LNCAP (cell line): ENCODE measurements around the gene DENND1C.

ENCODE experiments used
- CTCF ChIP-seq: fragments of 450-650 bp; IDR thresholded peaks from 2 replicates; pipeline ENCODE4 v1.5.1; 2017; ENCODE audit warnings: mild to moderate bottlenecking

The DENND1C gene

GRCh38 chr19:6479836-6480398 lies 1.7 kb downstream of the DENND1C start:
- TF ChIP-seq CTCF, result no peak

GRCh38 chr19:6478815-6479214 lies 2.8 kb downstream of the DENND1C start:
- TF ChIP-seq CTCF, result no peak

GRCh38 chr19:6476896-6477431 lies 4.6 kb downstream of the DENND1C start:
- no peak for TF ChIP-seq CTCF

- TF ChIP-seq CTCF, result no peak
Observed at GRCh38 chr19:6476155-6476895, 5.3 kb downstream of the DENND1C start.

- no peak for TF ChIP-seq CTCF
Observed at GRCh38 chr19:6475321-6476108, 6.1 kb downstream of the DENND1C start.

- no peak for TF ChIP-seq CTCF
Observed at GRCh38 chr19:6473647-6474046, 7.9 kb downstream of the DENND1C start.

GRCh38 chr19:6472713-6473112 lies 8.9 kb downstream of the DENND1C start:
- no peak for TF ChIP-seq CTCF
